SK-N-SH treated with all-trans-retinoic acid at 6 μM for 48 hours (cell line): ENCODE data around the gene CDK2.

ENCODE experiments used
- ARNTL ChIP-seq: fragments of 450-650 bp; formaldehyde crosslinking; IDR thresholded peaks from 2 replicates; pipeline ENCODE4 v1.5.0; 2020; ENCODE audit warnings: low read depth, mild to moderate bottlenecking, moderate library complexity, borderline replicate concordance
- CSDC2 ChIP-seq: fragments of 250-450 bp; sonication (Bioruptor Pico); IDR thresholded peaks from 2 replicates; pipeline ENCODE4 v1.5.0; 2020; ENCODE audit warnings: mild to moderate bottlenecking, moderate library complexity
- CSRNP3 ChIP-seq: fragments of 250-450 bp; sonication (Bioruptor Pico); IDR thresholded peaks from 2 replicates; pipeline ENCODE4 v1.5.1; 2021; ENCODE audit warnings: mild to moderate bottlenecking, moderate library complexity
- ISL1 ChIP-seq: fragments of 250-450 bp; sonication (Bioruptor Pico); IDR thresholded peaks from 2 replicates; pipeline ENCODE4 v2.1.2; 2022; ENCODE audit warnings: mild to moderate bottlenecking, moderate library complexity
- OSR1 ChIP-seq: fragments of 250-450 bp; sonication (Bioruptor Pico); IDR thresholded peaks from 2 replicates; pipeline ENCODE4 v1.8.0; 2022; ENCODE audit warnings: moderate library complexity, mild to moderate bottlenecking, inconsistent platforms
- POU6F1 ChIP-seq: fragments of 250-450 bp; sonication (Bioruptor Pico); IDR thresholded peaks from 2 replicates; pipeline ENCODE4 v1.8.0; 2021; ENCODE audit warnings: low read depth, mild to moderate bottlenecking, moderate library complexity, borderline replicate concordance
- RARB ChIP-seq: fragments of 250-450 bp; sonication (Bioruptor Pico); IDR thresholded peaks from 2 replicates; pipeline ENCODE4 v1.8.0; 2021; ENCODE audit warnings: mild to moderate bottlenecking, moderate library complexity
- SNAI2 ChIP-seq: fragments of 250-450 bp; sonication (Bioruptor Pico); IDR thresholded peaks from 2 replicates; pipeline ENCODE4 v1.5.0; 2020; ENCODE audit warnings: mild to moderate bottlenecking, moderate library complexity
- TCF4 ChIP-seq: fragments of 250-450 bp; sonication (Bioruptor Pico); IDR thresholded peaks from 2 replicates; pipeline ENCODE4 v1.8.0; 2021; ENCODE audit warnings: mild to moderate bottlenecking, moderate library complexity, borderline replicate concordance
- TOX ChIP-seq: fragments of 250-450 bp; sonication (Bioruptor Pico); IDR thresholded peaks from 2 replicates; pipeline ENCODE4 v1.8.0; 2021; ENCODE audit warnings: mild to moderate bottlenecking, moderate library complexity, borderline replicate concordance
- ZFP3 ChIP-seq: fragments of 250-450 bp; sonication (Bioruptor Pico); IDR thresholded peaks from 2 replicates; pipeline ENCODE4 v1.5.0; 2020; ENCODE audit warnings: mild to moderate bottlenecking, moderate library complexity
- TF ChIP-seq, protein P1 (sequence below): fragments of 250-450 bp; sonication (Bioruptor Pico); IDR thresholded peaks from 2 replicates; pipeline ENCODE4 v1.5.1; 2020; ENCODE audit warnings: low read depth, mild to moderate bottlenecking, moderate library complexity
- TF ChIP-seq, protein P2 (sequence below): fragments of 250-450 bp; sonication (Bioruptor Pico); IDR thresholded peaks from 2 replicates; pipeline ENCODE4 v1.8.0; 2020; ENCODE audit warnings: mild to moderate bottlenecking, moderate library complexity, borderline replicate concordance
- TF ChIP-seq, protein P3 (sequence below): fragments of 250-450 bp; sonication (Bioruptor Pico); IDR thresholded peaks from 2 replicates; pipeline ENCODE4 v1.5.0; 2020; ENCODE audit warnings: mild to moderate bottlenecking, moderate library complexity

- TF ChIP-seq RARB (no peak), SNAI2 (CRISPR knock-in tag) (no peak), ARNTL (CRISPR knock-in tag) (no peak), TOX (no peak), POU6F1 (CRISPR knock-in tag) (no peak), TCF4 (CRISPR knock-in tag) (no peak), OSR1 (CRISPR knock-in tag) (no peak), CSRNP3 (CRISPR knock-in tag) (no peak), ISL1 (no peak), ZFP3 (CRISPR knock-in tag) (no peak), CSDC2 (CRISPR knock-in tag) (no peak)
- TF ChIP-seq, protein P1, sequence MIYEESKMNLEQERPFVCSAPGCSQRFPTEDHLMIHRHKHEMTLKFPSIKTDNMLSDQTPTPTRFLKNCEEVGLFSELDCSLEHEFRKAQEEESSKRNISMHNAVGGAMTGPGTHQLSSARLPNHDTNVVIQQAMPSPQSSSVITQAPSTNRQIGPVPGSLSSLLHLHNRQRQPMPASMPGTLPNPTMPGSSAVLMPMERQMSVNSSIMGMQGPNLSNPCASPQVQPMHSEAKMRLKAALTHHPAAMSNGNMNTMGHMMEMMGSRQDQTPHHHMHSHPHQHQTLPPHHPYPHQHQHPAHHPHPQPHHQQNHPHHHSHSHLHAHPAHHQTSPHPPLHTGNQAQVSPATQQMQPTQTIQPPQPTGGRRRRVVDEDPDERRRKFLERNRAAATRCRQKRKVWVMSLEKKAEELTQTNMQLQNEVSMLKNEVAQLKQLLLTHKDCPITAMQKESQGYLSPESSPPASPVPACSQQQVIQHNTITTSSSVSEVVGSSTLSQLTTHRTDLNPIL (CRISPR knock-in tag): no peak
- TF ChIP-seq, protein P2, sequence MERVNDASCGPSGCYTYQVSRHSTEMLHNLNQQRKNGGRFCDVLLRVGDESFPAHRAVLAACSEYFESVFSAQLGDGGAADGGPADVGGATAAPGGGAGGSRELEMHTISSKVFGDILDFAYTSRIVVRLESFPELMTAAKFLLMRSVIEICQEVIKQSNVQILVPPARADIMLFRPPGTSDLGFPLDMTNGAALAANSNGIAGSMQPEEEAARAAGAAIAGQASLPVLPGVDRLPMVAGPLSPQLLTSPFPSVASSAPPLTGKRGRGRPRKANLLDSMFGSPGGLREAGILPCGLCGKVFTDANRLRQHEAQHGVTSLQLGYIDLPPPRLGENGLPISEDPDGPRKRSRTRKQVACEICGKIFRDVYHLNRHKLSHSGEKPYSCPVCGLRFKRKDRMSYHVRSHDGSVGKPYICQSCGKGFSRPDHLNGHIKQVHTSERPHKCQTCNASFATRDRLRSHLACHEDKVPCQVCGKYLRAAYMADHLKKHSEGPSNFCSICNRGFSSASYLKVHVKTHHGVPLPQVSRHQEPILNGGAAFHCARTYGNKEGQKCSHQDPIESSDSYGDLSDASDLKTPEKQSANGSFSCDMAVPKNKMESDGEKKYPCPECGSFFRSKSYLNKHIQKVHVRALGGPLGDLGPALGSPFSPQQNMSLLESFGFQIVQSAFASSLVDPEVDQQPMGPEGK: no peak
- TF ChIP-seq, protein P3, sequence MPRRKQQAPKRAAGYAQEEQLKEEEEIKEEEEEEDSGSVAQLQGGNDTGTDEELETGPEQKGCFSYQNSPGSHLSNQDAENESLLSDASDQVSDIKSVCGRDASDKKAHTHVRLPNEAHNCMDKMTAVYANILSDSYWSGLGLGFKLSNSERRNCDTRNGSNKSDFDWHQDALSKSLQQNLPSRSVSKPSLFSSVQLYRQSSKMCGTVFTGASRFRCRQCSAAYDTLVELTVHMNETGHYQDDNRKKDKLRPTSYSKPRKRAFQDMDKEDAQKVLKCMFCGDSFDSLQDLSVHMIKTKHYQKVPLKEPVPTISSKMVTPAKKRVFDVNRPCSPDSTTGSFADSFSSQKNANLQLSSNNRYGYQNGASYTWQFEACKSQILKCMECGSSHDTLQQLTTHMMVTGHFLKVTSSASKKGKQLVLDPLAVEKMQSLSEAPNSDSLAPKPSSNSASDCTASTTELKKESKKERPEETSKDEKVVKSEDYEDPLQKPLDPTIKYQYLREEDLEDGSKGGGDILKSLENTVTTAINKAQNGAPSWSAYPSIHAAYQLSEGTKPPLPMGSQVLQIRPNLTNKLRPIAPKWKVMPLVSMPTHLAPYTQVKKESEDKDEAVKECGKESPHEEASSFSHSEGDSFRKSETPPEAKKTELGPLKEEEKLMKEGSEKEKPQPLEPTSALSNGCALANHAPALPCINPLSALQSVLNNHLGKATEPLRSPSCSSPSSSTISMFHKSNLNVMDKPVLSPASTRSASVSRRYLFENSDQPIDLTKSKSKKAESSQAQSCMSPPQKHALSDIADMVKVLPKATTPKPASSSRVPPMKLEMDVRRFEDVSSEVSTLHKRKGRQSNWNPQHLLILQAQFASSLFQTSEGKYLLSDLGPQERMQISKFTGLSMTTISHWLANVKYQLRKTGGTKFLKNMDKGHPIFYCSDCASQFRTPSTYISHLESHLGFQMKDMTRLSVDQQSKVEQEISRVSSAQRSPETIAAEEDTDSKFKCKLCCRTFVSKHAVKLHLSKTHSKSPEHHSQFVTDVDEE (CRISPR knock-in tag): no peak
Measured at GRCh38 chr12:55955800-55956508, 10.7 kb upstream of the CDK2 start.
